Hepatocyte (in vitro differentiated cells): ENCODE data around the gene AQP1.

ENCODE experiments used
- EZH2 ChIP-seq: fragments of 200-600 bp; sonication (generic); IDR thresholded peaks from 2 replicates; pipeline ENCODE4 v1.6.1; 2016; ENCODE audit warnings: antibody characterized with exemption, mild to moderate bottlenecking, borderline replicate concordance
- TF ChIP-seq, protein P1 (sequence below): fragments of 200-600 bp; sonication (generic); IDR thresholded peaks from 2 replicates; pipeline ENCODE4 v1.5.1; 2016; ENCODE audit warnings: antibody characterized with exemption, mild to moderate bottlenecking; ENCODE audit not compliant: poor library complexity

DNA sequence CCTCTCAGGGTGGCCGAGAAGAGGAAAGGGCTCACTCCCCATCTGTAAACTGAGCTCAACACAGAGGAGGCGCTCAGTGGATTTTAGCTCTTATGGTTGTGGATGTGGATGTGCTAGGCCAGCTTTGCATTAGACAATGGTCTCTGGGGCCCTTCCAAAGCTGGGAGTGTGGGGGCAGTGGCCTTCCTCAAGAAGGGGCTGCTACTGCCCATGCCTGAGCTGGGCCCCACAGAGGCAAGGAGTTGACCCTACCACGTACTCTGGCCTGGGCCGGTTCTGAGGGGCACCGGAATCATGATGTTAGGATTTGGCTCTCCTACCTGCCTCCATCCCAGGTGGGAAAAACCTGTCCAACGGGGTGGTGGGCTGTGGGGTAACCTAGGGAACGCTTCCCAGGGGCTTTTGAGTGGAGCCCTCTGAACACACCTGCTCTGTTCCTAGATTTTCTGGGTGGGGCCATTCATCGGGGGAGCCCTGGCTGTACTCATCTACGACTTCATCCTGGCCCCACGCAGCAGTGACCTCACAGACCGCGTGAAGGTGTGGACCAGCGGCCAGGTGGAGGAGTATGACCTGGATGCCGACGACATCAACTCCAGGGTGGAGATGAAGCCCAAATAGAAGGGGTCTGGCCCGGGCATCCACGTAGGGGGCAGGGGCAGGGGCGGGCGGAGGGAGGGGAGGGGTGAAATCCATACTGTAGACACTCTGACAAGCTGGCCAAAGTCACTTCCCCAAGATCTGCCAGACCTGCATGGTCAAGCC, 11.5 kb downstream of the AQP1 start:
- TF ChIP-seq, protein P1, sequence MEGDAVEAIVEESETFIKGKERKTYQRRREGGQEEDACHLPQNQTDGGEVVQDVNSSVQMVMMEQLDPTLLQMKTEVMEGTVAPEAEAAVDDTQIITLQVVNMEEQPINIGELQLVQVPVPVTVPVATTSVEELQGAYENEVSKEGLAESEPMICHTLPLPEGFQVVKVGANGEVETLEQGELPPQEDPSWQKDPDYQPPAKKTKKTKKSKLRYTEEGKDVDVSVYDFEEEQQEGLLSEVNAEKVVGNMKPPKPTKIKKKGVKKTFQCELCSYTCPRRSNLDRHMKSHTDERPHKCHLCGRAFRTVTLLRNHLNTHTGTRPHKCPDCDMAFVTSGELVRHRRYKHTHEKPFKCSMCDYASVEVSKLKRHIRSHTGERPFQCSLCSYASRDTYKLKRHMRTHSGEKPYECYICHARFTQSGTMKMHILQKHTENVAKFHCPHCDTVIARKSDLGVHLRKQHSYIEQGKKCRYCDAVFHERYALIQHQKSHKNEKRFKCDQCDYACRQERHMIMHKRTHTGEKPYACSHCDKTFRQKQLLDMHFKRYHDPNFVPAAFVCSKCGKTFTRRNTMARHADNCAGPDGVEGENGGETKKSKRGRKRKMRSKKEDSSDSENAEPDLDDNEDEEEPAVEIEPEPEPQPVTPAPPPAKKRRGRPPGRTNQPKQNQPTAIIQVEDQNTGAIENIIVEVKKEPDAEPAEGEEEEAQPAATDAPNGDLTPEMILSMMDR, result no peak
- TF ChIP-seq EZH2, result no peak
